HG02885 (cell line): ENCODE data around the gene PKDREJ.

ENCODE experiments used
- ATAC-seq: cut with Tn5 transposase; IDR thresholded peaks from one replicate; pipeline ENCODE4 v1.9.1; 2021; ENCODE audit warnings: mild to moderate bottlenecking; ENCODE audit not compliant: unreplicated experiment, poor library complexity

Gene PKDREJ

DNA sequence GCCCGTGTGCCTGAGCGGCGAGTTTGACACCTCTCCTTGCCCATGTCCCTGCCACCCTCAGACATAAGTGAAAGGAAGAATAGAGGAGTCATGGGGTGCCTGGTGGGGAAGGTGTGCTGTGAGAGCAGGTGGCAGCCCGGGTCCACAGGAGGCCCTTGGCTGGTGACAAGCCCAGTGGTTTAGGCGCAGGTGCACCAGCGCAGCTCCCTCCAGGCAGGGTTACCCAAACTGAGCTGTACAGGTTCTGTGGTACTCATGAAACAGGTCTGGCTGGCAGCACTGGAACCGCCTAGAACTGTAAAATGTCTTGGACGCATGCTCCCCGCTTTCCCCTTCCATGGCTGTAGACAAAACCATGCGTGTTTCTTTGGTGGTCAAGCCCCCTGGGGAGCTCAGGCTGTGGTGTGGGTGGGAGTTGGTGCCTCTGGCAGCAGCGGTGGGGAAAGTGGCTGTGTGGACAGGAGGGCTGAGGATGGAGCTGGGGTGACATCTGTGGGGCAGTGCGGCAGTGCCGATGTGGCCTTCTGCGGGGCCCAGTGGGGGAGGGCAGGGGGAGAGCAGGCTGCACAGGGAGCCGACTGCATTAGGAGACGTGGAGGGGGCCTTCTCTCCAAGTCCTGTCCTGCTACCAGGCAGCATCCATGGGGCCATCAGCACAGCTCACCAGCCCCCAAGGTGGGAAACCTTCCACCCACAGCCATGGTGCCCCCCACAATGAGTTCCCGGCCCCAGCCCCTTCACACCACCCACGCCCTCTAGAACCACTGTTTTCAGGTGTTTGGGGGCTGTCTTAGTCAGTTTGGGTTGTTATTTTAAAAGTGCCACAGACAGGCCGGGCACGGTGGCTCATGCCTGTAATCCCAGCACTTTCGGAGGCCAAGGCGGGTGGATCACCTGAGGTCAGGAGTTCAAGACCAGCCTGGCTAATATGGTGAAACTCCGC is 28.0 kb upstream of the PKDREJ start:
- no peak for ATAC-seq

DNA sequence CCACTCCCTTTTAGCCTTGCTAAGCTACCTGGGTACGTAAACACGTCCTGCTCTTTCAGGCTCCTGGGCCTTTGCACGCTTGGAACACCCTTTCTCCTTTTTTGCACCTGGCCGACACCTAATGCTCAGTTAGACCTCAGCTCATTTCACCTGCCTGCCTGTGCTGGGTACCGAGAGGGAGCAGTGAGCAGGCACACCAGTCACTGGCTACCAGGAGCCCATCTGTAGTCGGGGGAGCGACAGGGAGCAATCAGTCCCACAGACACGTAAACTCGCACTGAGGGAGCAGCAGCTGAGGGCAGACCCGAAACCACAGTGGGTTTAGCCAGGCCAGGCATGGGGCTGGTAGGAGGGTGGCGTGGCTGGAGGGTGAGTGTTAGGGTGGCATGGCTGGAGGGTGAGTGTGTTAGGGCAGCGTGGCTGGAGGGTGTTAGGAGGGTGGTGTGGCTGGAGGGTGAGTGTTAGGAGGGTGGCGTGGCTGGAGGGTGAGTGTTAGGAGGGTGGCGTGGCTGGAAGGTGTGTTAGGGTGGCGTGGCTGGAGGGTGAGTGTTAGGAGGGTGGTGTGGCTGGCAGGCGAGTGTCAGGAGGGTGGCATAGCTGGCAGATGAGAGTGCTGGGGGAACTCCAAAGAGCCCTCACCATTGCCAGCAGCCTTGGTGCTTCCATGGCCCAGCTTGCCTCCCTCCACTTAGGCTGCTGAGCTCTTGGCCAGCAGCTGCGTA is 27.1 kb upstream of the PKDREJ start:
- ATAC-seq = no peak

DNA sequence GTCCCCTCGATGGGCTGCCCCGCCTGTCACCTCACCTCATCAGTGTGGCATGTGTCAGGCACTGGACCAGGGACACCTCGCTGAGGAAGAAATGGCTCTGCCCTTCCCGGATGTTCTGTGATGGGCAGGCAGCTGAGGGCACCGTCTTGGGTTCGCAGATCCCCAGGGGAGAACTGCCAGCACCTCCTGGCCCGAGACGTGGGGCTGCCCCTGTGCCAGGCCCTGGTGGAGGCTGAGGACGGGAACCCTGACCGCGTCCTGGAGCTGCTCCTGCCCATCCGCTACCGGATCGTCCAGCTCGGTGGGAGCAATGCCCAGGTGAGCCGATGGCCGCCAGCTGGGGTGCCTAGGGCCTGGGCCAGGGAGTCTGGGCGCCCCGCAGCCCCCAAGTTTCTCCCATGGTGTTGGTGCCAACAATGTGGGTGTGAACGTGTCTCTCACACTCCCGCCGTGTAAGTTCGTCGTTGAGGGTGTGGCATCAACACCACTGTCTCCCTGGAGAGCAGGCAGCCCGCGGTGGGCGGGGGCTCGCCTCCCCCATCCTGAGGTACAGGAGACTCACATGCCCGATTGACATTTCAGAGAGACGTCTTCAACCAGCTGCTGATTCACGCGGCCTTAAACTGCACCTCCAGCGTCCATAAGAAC is 26.2 kb upstream of the PKDREJ start:
- no peak for ATAC-seq

DNA sequence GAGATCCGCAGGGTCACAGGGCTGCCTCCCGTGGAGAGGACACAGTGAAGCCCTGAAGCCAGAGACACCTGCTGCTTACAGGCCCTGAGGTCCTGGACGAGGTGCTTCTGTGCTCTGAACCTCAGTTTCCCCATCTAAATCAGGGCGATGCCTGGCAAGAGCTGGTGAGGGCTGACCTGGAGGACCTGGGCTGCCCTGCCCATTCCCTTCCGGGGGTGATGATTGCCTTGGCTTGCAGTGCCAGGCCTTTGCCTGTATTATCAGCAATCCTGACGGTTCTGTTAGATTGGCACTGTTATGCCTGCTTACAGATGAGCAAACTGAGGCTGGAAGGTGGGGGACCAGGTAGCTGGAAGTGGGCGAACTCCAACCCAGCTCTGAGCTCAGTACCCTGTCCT is 25.7 kb upstream of the PKDREJ start:
- no peak for ATAC-seq

DNA sequence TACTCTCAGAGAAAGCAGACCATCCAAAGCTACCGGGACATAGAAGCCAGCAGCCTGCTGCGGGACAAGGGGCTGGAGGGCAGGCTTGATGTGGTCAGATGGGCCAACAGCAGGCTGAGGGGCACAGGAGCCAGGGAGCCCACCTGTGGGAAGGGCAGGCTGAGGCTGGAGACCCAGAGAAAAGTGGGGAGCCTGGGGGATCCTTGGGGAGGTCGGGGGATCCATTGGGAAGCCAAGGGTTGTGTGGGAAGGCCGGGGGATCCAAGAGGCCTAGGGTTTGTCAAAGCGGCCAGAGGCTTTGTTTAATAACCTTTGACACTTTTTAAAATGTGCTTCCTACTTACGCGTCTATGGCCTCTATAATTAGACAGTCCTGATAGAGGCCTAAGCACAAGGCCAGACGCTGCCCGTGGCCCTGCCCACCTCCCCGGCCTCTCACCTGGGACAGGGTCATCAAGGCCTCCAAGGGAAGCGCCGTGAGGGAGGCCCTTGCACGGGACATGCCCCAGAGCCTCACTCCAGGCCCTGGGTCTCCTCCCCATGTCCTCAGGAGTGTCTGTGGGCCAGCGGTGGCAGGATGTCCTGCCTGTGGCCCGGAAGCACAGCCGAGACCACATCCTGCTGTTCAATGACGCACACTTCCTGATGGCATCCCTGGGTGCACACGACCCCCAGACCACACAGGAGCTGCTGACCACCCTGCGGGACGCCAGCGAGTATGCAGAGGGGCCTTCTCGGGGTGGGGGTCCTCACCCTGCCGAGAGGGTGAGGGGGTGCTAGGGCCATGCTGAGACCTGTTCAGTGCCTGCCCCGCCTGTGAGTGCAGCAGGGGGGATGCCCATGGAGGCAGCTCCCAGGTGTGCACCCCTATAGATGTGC is 25.0 kb upstream of the PKDREJ start:
- peak; percentile 79 for ATAC-seq

DNA sequence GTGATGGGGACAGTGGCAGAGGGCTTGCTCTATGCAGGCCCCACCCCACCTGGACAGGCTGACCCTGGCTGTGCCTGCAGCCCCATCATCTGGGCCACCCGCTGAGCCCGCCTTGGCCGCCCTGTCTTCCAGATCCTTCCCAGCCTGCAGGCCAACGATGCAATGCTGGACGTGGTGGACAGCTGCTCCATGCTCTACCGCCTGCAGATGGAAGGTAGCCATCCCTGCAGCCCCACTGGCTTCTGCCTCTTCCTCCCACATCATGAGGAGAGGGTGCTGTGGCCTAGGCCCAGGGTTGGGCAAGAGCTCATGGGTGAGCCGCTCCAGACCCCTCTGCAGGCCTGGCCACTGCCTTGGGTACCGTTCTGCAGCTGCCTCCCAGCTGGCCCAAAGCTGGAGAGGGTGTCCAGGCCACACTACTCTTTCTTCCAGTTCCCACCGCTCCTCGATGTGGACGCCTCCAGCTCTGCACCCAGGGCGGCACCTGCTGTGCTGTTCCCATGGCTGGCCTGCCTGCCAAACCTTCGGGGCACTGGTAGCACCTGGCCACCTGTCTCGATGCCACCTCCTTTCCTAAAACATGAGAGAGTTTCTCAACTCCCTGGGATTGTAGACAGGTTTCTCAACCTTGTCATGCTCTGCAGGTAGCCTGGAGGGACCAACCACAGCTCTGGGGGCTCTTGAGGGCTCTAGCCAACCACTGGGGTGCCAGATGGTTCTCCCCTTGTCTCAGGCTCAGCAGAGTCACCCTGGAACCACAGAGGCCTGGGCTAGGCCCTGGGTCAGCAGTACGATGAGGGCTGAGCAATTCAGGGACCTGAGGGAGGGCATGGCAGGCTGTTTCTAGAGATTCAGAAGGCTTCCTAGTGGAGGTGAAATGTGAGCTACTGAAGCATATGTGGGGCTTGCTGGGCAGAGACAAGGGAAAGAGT is 24.1 kb upstream of the PKDREJ start:
- no peak for ATAC-seq

DNA sequence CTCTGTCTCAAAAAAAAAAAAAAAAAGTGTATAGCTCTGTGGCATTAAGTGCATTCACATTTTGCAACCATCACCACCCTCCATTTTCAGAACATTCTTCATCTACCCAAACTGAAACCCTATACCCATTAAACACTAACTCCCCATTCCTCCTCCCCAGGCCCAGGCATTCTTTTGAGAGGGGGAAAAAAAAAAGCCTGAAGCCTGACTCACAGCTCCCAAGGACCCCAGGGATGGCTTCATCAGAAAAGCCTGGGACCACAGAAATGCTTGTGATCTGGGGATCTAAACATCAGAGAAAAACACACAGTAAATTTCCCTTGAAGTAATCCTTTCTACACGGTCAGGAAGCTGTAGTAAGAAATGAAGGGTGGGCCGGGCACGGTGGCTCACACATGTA is 22.9 kb upstream of the PKDREJ start:
- ATAC-seq = no peak

DNA sequence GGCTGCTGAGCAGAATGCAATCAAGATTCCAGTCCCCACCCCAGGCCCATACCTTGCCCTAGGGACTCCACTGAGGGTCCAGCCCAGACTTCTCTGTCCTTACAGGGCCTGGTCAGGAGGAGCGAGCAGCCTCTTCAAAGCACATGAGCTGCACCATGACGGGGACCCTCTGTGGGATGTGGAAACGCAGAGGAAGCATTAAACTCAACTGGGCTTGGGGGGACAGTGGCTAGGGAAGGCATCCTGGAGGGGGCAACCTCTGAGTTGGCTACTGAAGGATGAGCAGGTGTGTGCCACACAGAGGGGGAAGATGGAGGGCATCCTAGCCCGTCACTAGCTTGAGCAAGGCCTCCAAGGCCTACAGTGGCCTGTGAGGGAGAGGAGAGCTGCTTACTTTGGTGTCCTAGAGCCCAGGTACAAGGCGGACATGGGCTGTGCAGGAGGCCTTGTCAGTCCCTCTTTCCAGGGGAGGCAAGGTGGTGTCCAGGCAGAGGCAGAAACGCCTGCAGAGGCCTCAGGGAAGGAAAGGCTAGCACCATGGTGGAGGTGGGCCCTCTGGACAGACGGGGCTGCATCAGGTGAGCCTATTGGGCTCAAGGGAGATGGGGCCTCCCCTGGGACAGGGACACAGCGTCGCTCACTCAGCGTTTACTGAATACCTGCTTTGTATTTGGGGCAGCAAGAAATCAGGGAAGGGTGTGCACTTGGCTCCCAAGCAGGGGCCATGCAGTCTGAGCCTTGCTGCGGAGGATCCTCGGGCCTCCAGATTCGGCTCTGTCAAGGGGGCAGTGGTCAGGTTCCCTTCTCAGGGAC is 18.9 kb upstream of the PKDREJ start:
- no peak for ATAC-seq

DNA sequence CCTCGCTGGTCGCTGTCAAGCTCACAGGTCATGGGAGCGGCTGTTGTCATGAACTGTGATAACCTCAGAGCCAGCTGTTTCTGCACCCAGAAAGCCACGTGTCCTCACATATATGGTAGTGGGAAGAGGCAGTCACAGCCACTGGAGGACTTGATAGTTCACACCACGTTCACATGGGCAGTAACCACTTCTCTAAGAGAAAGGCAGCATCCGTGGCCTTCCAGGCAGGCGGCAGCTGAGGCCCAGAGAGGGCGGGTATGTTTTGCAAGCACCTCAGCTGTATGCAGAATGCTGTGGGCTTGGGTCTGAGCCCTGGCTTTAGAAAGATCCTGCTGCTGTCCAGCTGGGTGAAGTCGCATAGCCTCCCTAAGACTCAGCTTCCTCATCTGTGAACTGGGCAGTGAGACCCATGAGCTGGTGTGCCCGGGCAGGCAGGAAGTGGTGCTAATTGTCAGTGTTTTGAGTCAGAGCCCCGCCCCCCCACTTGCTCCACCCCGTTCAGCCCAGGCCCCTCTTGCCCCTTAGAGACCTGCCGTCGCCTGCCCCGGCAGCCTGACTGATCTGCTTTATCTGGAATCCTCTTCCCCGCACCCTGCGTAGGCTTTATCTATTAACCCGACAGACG is 18.0 kb upstream of the PKDREJ start:
- no peak for ATAC-seq

DNA sequence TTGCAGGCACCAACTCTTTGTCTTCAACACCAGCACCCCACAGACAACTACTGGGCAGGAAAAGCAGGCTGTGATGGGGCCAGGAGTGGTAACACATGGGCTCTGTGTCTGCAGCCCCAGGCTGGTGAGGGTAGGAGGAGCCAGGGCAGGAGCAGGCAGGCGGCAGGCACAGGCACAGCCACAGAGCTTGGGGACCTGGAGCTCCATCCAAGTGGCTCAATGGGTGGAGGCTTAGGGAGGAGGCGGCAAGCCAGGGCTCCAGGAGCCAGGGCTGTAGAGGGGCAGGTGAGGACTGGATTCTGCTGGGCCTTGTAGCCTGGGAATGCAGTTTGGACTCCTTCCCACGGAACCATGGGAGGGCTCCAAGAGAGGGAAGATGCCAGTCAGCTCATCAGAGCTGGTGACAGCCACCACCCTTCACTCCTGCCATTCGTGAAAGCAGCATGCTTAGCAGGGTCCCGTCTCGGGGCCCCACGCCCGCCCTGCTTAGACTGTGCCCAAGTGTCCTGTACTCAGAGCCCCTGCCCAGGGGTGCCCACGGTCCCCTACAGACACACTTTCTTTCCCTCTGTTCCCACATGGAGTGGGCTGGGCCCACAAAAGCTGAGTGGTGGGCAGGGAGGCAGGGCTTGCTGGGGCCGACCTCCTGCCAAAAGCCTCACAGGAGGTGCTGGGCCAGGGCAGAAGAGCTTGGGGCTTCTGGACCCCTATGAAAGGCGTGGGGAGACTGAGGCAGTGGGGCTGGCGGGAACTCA is 17.1 kb upstream of the PKDREJ start:
- no peak for ATAC-seq

DNA sequence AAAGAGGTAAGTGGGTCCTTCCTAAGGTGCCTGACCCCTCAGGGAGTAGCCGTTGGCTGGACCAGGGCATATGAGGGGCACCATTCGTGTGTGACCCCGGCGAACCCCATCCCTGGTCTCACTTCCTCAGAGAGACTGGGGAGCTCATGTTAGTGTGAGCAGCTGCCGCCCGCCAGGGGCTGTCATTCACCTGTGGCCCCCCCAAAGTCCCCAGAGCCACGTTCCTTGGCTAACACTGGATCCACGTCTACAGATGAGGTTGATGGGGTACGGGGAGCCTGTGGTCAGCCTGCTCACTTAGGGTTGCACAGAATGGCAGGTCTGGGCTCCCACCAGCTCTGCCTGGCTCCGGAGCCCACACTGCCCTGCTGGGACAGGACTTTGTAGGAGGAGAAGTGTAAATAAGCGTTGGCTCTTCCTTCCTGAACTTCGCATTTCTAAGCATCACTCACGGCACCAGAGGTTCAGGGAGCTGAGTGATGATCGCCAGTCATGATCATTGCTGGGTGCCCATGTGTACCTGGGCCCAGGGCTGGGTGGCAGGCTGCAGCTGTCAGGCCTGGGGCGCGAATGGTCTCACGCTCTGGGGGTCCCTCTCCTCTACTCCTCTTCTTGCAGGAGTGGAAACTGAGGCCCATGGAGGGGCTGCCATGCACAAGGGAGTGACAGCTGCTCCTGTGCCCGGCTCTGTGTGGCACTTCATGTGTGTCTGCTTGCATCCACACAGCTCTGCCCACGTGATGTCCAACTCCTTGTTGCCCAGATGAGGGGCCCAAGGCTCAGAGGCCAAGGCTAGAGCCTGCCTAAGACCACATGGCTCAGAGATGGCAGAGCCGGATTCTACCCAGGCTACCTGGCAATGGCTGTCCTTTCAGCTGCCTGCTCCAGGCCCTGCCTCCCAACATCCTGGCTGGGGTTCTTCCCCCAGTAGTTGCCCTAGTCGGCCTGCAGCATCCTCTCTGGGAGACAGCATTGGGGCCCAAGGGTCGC is 15.8 kb upstream of the PKDREJ start:
- ATAC-seq = no peak

DNA sequence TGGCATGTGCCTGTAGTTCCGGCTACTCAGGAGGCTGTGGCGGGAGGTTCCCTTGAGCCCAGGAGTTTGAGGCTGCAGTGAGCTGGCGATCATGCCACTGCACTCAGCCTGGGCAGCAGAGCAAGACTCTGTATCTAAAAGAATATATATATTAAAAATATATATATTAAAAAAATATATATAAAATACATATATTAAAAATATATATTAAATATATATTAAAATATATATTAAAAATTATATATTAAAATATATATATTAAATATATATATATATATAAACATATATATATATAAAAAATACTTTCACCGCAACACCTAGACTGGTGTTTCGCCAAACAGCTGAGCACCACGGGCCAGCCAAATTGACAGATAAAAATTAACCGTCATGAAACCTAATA is 13.4 kb upstream of the PKDREJ start:
- no peak for ATAC-seq

DNA sequence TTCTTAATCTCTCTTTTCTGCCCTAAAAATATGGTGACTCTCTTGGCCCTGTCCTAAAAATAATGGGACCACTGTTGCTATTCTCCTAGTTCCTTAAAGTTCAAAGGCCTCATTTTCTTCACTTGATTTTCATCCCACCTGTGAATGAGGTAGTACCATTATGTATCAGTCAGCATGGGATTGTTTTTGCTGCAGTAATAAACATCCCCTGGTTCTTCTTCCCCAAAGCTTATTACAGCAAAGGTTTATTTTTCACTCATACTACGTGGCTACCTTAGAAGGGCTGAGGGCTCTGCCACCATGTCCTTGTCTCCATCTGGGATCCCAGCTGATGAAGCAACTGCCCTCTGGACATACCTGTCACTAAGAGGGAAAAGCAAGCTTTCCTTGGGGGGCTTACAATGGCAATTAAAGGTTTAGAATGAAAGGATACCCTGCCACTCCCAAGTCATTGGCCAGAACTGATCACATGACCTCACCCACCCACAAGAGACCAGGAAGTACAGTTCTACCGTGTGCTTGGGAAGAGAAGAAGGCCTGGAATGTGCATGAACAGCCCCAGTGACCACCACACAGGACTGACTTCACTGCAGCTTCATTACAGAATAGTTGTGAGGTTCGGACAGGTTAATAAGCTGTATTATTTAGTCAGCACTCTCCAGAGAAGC is 12.4 kb upstream of the PKDREJ start:
- ATAC-seq = no peak

DNA sequence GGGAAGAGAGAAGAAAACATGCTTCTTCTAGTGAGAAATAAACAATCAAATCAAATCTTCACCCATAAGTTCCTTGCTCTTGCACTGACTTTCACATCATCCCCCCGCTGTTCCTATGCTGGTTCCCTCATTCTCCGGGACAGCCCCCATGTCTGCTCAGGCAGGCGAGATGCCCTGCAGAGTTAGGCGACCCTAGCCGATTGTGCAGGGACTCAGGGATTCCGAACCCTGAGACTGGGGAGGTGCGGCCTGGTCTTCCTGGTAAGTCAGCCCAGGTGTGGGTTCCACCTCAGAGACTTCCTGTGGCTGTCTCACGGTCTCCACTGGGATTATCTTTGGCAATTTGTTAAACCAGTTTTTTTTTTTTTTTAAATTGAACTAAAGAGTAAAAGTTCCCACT is 11.2 kb upstream of the PKDREJ start:
- no peak for ATAC-seq

DNA sequence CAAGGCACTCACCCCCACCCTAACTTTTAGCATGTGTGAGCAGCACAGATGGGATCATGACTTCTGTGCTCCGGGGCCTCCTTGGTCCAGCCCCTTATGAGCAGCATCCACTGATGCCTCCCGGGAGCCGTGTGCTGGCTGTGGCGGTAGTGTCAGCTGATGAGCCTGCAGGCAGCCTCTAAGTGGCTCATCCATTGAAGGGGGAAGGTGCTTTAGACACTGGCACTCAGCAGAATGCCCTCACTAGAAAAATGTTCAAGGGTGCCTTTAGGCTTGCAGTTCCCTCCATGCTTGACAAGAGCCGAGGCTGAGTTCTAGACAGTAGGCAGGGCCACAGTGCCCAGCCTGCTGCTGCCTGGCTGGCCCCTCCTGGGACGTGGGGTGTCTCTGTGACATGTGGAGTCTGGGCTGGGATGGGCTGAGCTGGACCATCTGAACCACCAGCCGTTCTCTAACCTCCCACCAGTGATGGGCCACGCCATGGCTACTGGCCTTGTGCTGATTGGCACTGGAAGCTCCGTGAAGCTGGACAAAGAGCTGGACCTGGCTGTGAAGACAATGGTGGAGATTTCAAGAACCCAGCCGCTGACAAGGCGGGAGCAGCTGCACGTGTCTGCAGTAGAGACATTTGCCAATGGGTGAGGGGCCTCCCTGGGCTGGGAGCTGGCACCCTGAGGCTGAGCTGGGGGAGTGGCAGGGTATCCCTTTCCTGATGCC is 10.4 kb upstream of the PKDREJ start:
- no peak for ATAC-seq
